ENCODE measurements around the gene TMEM179.

Gene TMEM179

DNA sequence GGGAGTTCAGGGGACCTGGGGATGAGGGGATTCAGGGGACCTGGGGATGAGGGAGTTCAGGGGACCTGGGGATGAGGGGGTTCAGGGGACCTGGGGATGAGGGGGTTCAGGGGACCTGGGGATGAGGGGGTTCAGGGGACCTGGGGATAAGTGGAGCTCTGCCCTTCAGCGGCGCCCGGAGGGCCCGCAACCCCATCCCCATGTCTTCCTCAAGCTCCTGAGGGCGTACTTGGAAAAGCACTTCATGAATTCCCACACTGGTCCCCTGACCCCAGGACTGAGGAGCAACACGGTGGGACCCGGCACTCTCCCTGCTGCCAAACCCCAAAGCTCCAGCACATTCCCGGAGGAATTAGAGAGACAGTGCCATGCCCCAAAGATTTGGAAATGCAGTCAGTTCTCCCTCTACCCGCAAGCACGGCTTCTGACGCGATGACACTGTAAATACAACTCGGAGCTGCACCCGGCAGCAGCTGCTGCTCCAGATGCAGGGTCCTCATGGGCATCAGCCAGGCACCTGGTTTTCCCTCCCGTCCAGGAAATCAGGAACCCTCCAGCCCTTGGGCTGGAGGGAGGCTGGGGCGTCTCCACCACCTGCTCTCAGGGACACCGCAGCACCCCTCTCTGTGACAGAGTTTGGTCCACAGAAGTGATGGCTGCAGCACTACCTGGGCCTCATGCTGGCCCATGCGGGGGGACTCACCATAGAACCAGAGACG, 57.8 kb downstream of the TMEM179 start:
- H2AFZ ChIP-seq (ENCODE audit: low read length, unreplicated experiment): no peak overlapping the region
- no peak overlapping the region for H3K27ac ChIP-seq (ENCODE audit: low read depth, low read length)
- no peaks in the 10 kb centered on the region for H3K36me3 ChIP-seq (ENCODE audit: insufficient read depth, low read length)
- H3K4me1 ChIP-seq (ENCODE audit: control insufficient read depth, insufficient read depth, low read length, unreplicated experiment): no peaks in the 10 kb centered on the region
- H3K79me2 ChIP-seq (ENCODE audit: control insufficient read depth, insufficient read depth, low read length, unreplicated experiment): no peaks in the 10 kb centered on the region
- no peak overlapping the region for H3K4me3 ChIP-seq (ENCODE audit: low read depth, low read length)
- H3K27me3 ChIP-seq (ENCODE audit: insufficient read depth, low read length): peaks cover 86% of the 10 kb centered on the region

DNA sequence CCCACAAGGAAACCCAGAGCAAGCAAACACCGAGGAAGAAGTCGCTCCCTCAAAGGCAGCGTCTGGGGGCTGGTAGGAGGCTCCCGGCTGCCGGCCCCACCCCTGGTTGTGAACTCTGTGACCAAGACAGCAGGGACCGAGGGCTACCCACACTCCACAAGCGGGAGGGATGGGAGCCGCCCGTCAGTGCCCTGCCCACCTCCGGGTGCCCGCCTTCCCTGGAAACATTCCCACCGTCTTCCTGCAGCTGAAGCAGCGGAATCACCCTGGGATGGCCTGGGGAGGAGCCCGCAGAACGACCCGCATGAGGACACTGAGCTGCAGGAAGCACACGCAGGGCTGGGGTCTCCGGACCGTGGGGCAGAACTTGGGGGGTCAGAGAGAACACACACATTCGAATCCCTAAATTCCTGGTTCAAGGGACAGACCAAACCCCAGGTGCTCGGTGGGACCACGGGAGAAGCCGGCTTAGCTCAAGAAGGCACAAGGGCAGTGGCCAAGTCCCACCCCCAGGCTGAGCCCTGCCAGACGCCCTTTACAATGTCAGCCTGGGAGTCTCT, 58.5 kb downstream of the TMEM179 start:
- Histone ChIP-seq H3K36me3 (ENCODE audit: insufficient read depth, low read length) (no peaks in the 10 kb centered on the region), H2AFZ (ENCODE audit: low read length, unreplicated experiment) (no peak overlapping the region), H3K27ac (ENCODE audit: low read depth, low read length) (no peak overlapping the region), H3K79me2 (ENCODE audit: control insufficient read depth, insufficient read depth, low read length, unreplicated experiment) (no peaks in the 10 kb centered on the region), H3K4me1 (ENCODE audit: control insufficient read depth, insufficient read depth, low read length, unreplicated experiment) (no peaks in the 10 kb centered on the region), H3K4me3 (ENCODE audit: low read depth, low read length) (no peak overlapping the region), H3K27me3 (ENCODE audit: insufficient read depth, low read length) (peaks cover 86% of the 10 kb centered on the region)

DNA sequence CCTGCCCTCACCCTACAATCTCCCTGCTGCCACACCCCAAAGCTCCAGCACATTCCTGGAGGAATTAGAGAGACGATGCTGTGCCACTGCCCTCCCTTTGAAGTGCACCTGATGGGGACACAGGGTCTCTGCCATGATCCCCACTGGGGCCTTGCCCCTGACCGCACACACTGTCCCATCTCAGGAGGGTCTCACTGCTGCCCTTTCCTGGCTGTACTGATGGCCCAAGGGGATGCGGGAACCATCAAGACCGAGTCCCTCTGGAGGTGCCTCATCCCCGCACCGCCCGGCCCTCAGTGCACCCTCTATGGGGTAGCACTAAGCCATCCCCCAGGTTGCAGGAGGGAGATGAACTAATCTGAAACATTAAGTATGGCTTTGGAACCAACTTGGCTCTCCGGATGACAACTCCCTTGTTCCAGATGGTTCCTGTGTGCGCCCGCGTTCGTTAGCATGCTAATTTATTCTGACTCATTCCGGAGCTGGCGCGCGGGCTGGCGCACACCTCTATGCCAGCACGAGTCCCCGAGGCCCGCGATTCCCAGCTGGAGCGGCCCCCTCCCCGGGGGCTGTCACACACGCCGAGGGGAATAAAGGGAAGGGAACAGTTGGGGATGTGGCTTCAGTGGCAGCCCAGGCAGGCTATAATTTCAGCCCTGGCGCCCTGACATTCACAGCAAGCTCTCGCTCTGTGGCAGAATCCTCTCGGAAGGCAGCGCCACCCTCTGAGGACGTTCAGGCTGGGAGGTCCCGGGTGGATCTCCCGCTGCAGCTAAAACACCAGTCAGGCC, 59.2 kb downstream of the TMEM179 start:
- Histone ChIP-seq H3K4me3 (ENCODE audit: low read depth, low read length) (no peak overlapping the region), H3K27me3 (ENCODE audit: insufficient read depth, low read length) (peaks cover 82% of the 10 kb centered on the region), H3K36me3 (ENCODE audit: insufficient read depth, low read length) (no peaks in the 10 kb centered on the region), H3K4me1 (ENCODE audit: control insufficient read depth, insufficient read depth, low read length, unreplicated experiment) (no peaks in the 10 kb centered on the region), H3K79me2 (ENCODE audit: control insufficient read depth, insufficient read depth, low read length, unreplicated experiment) (no peaks in the 10 kb centered on the region), H2AFZ (ENCODE audit: low read length, unreplicated experiment) (no peak overlapping the region), H3K27ac (ENCODE audit: low read depth, low read length) (no peak overlapping the region)

DNA sequence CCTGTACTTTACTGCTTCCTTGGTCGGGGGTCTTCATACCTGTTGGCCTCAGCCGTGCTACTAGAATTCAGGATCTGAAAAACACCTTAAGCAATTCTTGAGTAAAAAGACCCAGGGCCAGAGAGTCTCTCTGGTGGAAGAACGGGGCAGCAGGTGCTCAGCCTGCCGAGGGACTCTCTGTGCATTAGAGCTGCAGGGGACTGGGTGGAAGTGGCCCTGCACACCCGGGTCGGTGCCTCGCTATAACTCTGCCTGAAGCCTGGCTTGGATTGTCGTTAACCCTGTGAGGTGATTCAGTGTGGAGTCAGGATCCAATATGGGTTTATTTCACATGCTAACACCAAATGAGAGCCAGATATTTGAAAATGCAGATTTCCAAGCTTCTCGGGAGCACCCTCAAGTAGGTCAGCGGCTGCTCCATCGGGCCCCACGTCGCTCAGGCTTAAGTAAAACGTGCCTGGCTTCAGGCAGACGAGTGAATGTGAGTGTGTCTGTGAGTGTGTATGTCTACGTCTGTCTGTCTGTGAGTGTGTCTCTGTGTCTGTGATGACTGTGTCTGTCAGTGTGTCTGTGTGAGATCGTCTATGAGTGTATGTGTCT, 60.1 kb downstream of the TMEM179 start:
- H3K4me1 ChIP-seq (ENCODE audit: control insufficient read depth, insufficient read depth, low read length, unreplicated experiment): no peaks in the 10 kb centered on the region
- no peak overlapping the region for H3K27ac ChIP-seq (ENCODE audit: low read depth, low read length)
- no peaks in the 10 kb centered on the region for H3K36me3 ChIP-seq (ENCODE audit: insufficient read depth, low read length)
- H3K27me3 ChIP-seq (ENCODE audit: insufficient read depth, low read length): peaks cover 77% of the 10 kb centered on the region
- no peak overlapping the region for H3K4me3 ChIP-seq (ENCODE audit: low read depth, low read length)
- no peaks in the 10 kb centered on the region for H3K79me2 ChIP-seq (ENCODE audit: control insufficient read depth, insufficient read depth, low read length, unreplicated experiment)
- H2AFZ ChIP-seq (ENCODE audit: low read length, unreplicated experiment): no peak overlapping the region

DNA sequence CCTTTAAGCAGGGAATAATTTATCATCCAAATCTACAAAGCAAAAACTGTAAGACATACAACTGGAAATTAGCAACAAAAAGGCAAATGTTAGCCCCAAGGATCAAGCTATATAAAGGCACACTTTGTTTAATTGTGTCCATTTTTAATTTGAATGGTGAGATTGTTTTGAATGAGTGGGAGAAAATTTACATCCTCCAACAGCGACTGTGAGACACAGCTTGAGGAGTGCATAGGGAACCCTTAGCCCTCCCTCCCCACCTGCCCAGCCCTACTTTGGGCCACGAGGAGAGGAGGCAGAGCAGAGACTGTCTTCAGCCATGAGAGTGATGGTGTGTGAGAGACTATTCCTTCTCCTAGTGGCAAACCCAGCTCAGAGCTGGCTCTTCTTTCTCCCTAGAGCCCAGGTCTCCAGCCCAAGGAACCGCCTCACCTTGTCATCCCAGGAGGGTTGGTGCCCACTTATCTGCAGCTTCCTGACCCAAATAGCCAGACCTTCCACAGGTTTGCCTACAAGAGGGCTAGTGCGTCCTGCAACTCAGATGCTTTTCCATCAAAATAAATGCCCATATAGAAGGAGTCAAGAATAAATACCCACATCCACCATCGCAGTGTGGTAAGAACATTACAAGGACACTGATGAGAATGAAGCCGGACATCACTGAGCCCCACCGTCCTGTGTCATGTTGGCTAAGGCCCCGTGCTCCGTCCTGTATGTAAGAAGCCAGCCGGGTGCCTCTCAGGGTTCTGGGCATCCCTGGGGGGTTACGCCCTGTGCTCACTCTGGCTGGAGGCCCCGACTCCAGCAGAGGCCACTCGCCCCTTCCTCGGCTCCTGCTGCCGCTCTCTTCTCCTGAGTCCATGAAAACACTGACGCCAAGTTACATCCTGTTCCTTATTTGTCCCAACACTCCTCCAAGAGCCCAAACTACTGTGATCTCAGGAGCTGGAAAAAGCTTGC, 61.4 kb downstream of the TMEM179 start:
- Histone ChIP-seq H3K4me3 (ENCODE audit: low read depth, low read length) (no peak overlapping the region), H3K27ac (ENCODE audit: low read depth, low read length) (no peak overlapping the region), H3K4me1 (ENCODE audit: control insufficient read depth, insufficient read depth, low read length, unreplicated experiment) (no peaks in the 10 kb centered on the region), H3K36me3 (ENCODE audit: insufficient read depth, low read length) (no peaks in the 10 kb centered on the region), H3K27me3 (ENCODE audit: insufficient read depth, low read length) (peaks cover 70% of the 10 kb centered on the region), H3K79me2 (ENCODE audit: control insufficient read depth, insufficient read depth, low read length, unreplicated experiment) (no peaks in the 10 kb centered on the region), H2AFZ (ENCODE audit: low read length, unreplicated experiment) (no peak overlapping the region)

DNA sequence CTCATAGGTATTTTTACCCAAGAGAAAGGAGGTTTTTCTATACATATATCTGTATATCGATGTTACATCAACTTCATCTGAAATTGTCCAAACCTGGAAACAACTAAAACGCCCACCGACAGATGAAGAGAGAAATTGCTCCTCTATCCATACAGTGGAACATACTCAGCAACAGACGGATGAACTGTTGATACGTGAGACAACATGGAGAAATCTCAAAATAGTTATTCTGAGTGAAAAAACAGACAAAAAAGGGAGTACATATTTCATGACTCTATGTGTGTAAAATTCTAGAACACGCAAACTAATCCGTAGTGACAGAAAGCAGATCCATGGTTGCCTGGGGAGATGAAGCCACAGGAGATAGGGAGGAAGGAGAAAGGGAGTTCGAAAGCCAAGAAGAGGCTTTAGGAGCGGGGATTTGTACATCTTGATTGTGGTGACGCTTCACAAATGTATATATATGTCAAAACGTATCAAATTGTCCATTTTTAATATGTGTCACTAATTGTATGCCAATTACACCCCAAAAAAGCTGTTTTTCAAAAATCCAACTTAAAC, 62.6 kb downstream of the TMEM179 start:
- Histone ChIP-seq H3K27ac (ENCODE audit: low read depth, low read length) (no peak overlapping the region), H3K4me3 (ENCODE audit: low read depth, low read length) (no peak overlapping the region), H3K27me3 (ENCODE audit: insufficient read depth, low read length) (peaks cover 72% of the 10 kb centered on the region), H3K36me3 (ENCODE audit: insufficient read depth, low read length) (no peaks in the 10 kb centered on the region), H3K4me1 (ENCODE audit: control insufficient read depth, insufficient read depth, low read length, unreplicated experiment) (no peaks in the 10 kb centered on the region), H2AFZ (ENCODE audit: low read length, unreplicated experiment) (no peak overlapping the region), H3K79me2 (ENCODE audit: control insufficient read depth, insufficient read depth, low read length, unreplicated experiment) (no peaks in the 10 kb centered on the region)
